ENCODE measurements around the gene RANBP1.

RANBP1 gene

DNA sequence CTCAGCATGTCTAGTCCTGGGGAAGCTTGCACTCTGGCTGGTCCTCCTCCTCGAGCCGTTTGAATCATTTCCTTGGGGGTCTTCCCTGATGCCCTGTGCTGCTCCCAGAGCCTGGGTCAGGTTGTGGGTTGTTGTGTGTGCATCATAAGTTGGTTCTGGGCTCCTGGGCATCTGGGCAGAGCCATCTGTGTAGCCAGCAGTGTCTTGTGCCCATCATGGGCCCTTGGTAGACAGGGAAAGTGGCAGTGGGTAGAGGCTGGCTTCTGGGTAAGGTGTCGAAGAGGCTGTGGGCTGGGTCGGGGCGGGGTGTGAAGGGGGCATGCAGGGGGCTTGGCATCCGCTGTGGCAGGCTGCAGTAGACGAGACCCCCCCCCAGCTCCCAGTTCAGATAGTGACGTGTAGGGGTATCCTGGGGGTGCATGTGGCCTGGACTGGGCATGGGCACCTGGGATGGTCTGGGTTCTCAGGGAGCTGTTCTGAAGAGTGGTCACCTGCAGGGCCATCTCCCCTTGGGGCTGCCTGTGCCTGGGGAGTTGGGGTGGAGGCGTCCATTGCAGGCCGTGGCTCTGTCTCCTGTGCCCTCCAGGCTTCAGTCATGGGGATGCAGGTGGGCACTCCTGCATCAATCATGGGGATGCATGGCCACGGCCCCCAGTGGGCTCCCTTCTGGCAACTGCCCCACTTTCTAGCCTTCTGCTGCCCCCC lies 8.3 kb downstream of the RANBP1 start:
- Histone ChIP-seq H3K27me3 (ENCODE audit: control insufficient read depth, insufficient read depth, low read length) (no peaks in the 10 kb centered on the region), H3K4me3 (ENCODE audit: low read depth, low read length) (no peak overlapping the region), H3K9ac (no peak overlapping the region), H2AFZ (no peak overlapping the region), H3K36me3 (ENCODE audit: control insufficient read depth, insufficient read depth, low read length) (no peaks in the 10 kb centered on the region), H3K27ac (no peak overlapping the region), H3K4me2 (ENCODE audit: low read length) (no peak overlapping the region), H3K79me2 (no peaks in the 10 kb centered on the region), H3K9me3 (ENCODE audit: control insufficient read depth, low read length) (no peaks in the 10 kb centered on the region), H3K4me1 (no peaks in the 10 kb centered on the region)
- TF ChIP-seq, protein P1, sequence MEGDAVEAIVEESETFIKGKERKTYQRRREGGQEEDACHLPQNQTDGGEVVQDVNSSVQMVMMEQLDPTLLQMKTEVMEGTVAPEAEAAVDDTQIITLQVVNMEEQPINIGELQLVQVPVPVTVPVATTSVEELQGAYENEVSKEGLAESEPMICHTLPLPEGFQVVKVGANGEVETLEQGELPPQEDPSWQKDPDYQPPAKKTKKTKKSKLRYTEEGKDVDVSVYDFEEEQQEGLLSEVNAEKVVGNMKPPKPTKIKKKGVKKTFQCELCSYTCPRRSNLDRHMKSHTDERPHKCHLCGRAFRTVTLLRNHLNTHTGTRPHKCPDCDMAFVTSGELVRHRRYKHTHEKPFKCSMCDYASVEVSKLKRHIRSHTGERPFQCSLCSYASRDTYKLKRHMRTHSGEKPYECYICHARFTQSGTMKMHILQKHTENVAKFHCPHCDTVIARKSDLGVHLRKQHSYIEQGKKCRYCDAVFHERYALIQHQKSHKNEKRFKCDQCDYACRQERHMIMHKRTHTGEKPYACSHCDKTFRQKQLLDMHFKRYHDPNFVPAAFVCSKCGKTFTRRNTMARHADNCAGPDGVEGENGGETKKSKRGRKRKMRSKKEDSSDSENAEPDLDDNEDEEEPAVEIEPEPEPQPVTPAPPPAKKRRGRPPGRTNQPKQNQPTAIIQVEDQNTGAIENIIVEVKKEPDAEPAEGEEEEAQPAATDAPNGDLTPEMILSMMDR (IDR thresholded peaks at IDR 0.05), result no peak

DNA sequence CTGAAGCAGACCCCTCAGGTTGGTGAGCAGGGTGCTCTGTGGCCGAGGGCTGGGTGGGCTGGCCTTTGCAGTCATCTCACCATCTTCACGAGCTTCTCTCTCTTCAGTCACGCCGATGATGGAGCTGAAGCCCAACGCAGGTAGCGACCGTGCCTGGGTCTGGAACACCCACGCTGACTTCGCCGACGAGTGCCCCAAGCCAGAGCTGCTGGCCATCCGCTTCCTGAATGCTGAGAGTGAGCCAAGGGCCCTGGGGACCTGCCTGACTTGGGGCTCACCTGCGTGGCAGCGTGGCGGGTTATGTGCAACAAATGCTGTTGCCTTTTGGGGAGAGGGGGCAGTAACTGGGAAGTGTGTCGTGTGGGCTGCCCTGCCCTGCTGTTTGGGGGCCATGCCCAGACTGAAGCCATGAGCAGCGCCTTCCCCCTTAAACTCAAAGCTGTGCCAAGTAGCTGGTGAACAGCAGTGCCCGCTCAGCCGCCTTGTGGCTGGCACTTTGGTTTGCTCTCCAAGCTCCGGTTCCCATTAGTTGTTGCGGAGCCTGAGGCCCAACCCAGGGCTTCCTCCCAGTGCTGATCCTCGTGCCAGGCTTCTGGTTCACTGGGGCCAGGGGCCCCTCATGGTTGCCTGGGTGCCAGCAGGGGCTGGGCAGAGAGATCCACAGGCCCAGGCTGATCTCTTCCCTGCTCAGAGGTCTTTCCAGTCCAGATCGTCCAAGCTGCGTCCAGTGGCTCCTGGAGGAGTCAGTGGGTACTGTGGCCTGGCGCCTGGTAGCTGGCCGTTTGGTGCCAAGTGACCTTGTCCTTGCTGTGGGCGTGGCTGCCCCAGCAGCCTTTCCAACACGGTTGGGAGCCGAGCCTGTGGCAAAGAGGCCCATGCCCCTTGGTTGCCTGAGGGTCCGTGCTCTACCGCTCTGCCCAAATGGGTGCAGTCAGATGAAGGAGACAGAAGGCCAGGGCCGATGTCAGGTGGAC lies 9.6 kb downstream of the RANBP1 start:
- TF ChIP-seq, protein P1 (IDR thresholded peaks at IDR 0.05), result no peak
- H3K27ac ChIP-seq, result no peak overlapping the region
- no peaks in the 10 kb centered on the region for H3K27me3 ChIP-seq (ENCODE audit: control insufficient read depth, insufficient read depth, low read length)
- no peaks in the 10 kb centered on the region for H3K9me3 ChIP-seq (ENCODE audit: control insufficient read depth, low read length)
- no peak overlapping the region for H2AFZ ChIP-seq
- H3K4me3 ChIP-seq (ENCODE audit: low read depth, low read length), result no peak overlapping the region
- H3K36me3 ChIP-seq (ENCODE audit: control insufficient read depth, insufficient read depth, low read length), result no peaks in the 10 kb centered on the region
- H3K4me1 ChIP-seq, result no peaks in the 10 kb centered on the region
- no peak overlapping the region for H3K9ac ChIP-seq
- no peak overlapping the region for H3K4me2 ChIP-seq (ENCODE audit: low read length)
- H3K79me2 ChIP-seq, result no peaks in the 10 kb centered on the region

DNA sequence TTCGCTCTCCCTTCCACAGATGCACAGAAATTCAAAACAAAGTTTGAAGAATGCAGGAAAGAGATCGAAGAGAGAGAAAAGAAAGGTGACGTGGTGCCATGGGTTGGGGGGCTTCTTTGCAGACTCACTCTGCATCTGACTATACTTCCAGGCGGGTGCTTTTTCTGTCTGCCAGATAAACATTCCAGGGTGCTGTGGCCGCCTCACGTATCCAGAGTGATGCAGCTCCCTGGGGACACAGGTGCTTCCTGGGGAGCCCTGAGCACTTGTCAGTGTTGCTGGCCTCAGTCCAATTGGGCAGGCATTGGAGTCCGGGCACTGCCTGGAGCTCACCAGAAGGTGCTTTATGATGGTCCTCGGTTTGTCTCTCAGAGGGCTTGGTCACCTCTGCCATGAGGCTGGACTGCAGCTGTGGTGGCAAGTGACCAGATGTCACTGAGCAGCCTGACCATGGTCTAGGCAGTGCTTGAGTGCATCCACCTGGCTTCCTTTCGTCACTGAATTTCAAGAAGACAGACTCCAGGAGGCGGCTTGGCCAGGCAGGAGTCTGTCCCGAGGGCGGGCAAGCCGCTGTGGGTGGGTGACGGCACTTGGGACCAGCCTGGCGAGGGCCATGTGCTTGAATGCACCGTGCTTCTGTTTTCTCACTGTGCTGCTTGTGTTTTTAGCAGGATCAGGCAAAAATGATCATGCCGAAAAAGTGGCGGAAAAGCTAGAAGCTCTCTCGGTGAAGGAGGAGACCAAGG lies 10.6 kb downstream of the RANBP1 start:
- no peaks in the 10 kb centered on the region for H3K27me3 ChIP-seq (ENCODE audit: control insufficient read depth, insufficient read depth, low read length)
- TF ChIP-seq, protein P1 (IDR thresholded peaks at IDR 0.05), result no peak
- H3K4me2 ChIP-seq (ENCODE audit: low read length), result no peak overlapping the region
- H3K79me2 ChIP-seq, result no peaks in the 10 kb centered on the region
- no peak overlapping the region for H3K9ac ChIP-seq
- no peaks in the 10 kb centered on the region for H3K4me1 ChIP-seq
- H3K27ac ChIP-seq, result no peak overlapping the region
- no peaks in the 10 kb centered on the region for H3K9me3 ChIP-seq (ENCODE audit: control insufficient read depth, low read length)
- no peak overlapping the region for H2AFZ ChIP-seq
- H3K4me3 ChIP-seq (ENCODE audit: low read depth, low read length), result no peak overlapping the region
- no peaks in the 10 kb centered on the region for H3K36me3 ChIP-seq (ENCODE audit: control insufficient read depth, insufficient read depth, low read length)

DNA sequence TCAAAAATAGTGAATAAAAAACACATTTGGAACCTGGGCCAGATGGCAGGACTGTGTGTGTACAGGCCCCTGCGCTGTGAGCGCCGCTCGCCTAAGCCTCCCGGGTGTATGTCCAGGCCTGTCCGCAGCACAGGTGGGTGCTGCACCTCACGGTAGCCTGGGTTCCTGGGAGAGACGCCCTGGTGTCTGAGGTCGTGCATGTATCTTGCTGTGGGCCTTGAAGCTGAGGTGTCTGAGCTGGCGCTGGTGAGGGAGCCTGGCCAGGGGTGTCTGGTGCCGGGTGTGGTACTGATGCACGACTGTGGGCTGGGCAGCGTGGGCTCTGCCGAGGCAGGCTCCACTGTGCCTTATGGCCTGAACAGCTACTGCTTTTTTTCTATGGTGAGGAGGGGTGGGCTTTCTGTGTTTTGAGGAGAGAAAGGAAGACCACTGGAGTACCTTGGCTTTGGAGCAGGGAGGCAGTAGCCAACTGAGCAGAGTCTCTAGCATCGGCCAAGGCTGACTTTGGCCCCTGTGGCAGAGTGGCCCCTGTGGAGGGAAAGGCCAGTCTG lies 11.5 kb downstream of the RANBP1 start:
- H3K9ac ChIP-seq, result no peak overlapping the region
- H3K4me2 ChIP-seq (ENCODE audit: low read length), result no peak overlapping the region
- H3K4me3 ChIP-seq (ENCODE audit: low read depth, low read length), result no peak overlapping the region
- H3K27ac ChIP-seq, result no peak overlapping the region
- no peaks in the 10 kb centered on the region for H3K79me2 ChIP-seq
- H3K27me3 ChIP-seq (ENCODE audit: control insufficient read depth, insufficient read depth, low read length), result no peaks in the 10 kb centered on the region
- no peak overlapping the region for H2AFZ ChIP-seq
- no peaks in the 10 kb centered on the region for H3K4me1 ChIP-seq
- TF ChIP-seq, protein P1 (IDR thresholded peaks at IDR 0.05), result no peak
- no peaks in the 10 kb centered on the region for H3K9me3 ChIP-seq (ENCODE audit: control insufficient read depth, low read length)
- H3K36me3 ChIP-seq (ENCODE audit: control insufficient read depth, insufficient read depth, low read length), result no peaks in the 10 kb centered on the region

Data from parathyroid adenoma (tissue), 2 donors.